Memory B cell (primary cell): ENCODE results near the gene HOXA5.

Experiments
- ATAC-seq: fragments of 150-1000 bp; cut with Tn5 transposase; 2 replicates; pipeline ENCODE4 v1.10.0; 2021; ENCODE audit warnings: low read depth, mild to moderate bottlenecking, moderate library complexity
- DNase-seq, 2 donors: peaks; one replicate each; pipeline ENCODE4 v3.0.0; 2022; ENCODE audit warnings: low spot score in 2 of 2
- H3K27ac Mint-ChIP-seq: one replicate; pipeline ENCODE4 v1.8.0; 2022; ENCODE audit warnings: mild to moderate bottlenecking, moderate library complexity, mixed read lengths
- H3K27me3 Mint-ChIP-seq: one replicate; pipeline ENCODE4 v1.8.0; 2022; ENCODE audit warnings: mixed read lengths
- H3K36me3 Mint-ChIP-seq: one replicate; pipeline ENCODE4 v1.8.0; 2022; ENCODE audit warnings: mild to moderate bottlenecking, mixed read lengths
- H3K4me1 Mint-ChIP-seq: one replicate; pipeline ENCODE4 v1.8.0; 2022; ENCODE audit warnings: mixed read lengths
- H3K4me3 Mint-ChIP-seq: one replicate; pipeline ENCODE4 v1.8.0; 2022; ENCODE audit warnings: mild to moderate bottlenecking, moderate library complexity, mixed read lengths
- H3K9me3 Mint-ChIP-seq: one replicate; pipeline ENCODE4 v1.8.0; 2022; ENCODE audit warnings: mixed read lengths

HOXA5 gene

DNA sequence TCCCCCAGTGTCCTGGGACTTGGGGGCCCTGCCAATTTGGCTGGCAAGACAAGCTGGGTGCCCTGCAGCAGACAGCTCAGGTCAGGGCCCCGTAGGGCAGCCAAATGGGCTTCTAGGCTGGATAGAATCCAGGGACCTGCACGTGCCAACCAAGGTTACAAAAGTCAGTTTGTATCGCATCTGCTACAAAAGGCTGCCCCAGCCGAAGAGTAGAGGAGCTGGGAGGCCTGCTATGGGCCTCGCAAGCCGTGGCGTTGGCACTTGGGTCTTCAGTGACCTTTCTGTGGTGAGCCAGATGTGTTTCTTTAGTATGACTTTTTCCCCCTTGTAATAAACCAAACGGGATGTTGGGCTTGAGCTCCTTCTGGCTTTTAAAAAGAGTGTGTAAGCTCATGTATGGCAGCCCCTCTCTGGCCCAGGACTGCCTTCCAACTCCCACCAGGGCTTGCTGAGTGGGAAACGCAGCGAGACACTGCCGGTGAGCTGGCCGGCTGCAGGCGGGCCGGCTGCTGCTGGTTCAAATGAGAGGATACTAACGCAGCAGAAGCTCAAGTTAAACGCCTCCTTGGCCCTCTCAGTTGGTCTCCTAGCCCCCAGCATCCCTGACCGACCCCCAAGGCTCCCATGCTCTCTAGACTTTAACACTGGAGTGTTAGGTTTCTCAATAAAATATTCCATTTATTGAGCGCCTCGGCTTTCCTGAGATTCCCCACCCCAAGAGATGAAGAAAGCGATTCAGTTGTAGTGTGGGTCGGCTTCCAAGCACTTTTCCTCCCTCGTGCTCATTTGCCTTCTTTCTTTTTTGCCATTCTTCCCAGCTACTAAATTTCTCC is 33.7 kb upstream of the HOXA5 start:
- no peaks in the 10 kb centered on the region for H3K36me3 Mint-ChIP-seq

DNA sequence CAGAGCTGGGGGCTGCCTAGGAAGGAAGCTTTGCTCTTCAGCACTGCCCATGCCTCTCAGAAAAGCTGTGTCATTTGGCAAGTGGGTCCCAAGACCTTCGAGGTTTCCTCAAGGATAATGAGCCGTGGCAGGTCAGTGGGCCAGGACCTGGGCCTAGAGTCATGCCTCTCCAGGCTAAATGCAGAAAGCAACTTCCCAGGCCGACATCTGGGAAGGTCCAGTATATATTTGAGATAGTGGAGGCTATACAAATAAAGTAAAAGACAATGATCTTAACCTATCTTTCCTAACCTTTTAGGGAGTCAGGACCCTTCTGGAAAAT is 33.0 kb upstream of the HOXA5 start:
- no peak overlapping the region for H3K27ac Mint-ChIP-seq
- no peak for ATAC-seq
- H3K4me3 Mint-ChIP-seq = no peak overlapping the region
- H3K4me1 Mint-ChIP-seq = peaks cover 7% of the 10 kb centered on the region
- H3K27me3 Mint-ChIP-seq = peaks cover 30% of the 10 kb centered on the region
- H3K36me3 Mint-ChIP-seq = no peaks in the 10 kb centered on the region
- no peak for DNase-seq
- no peaks in the 10 kb centered on the region for H3K9me3 Mint-ChIP-seq

More for the DNA sequence above, 33.7 kb upstream of the HOXA5 start:
- peaks cover 5% of the 10 kb centered on the region for H3K4me1 Mint-ChIP-seq
- peaks cover 25% of the 10 kb centered on the region for H3K27me3 Mint-ChIP-seq
- DNase-seq (no peak), ATAC-seq (no peak)
- H3K27ac Mint-ChIP-seq = no peak overlapping the region
- H3K9me3 Mint-ChIP-seq = no peaks in the 10 kb centered on the region
- H3K4me3 Mint-ChIP-seq = no peak overlapping the region

DNA sequence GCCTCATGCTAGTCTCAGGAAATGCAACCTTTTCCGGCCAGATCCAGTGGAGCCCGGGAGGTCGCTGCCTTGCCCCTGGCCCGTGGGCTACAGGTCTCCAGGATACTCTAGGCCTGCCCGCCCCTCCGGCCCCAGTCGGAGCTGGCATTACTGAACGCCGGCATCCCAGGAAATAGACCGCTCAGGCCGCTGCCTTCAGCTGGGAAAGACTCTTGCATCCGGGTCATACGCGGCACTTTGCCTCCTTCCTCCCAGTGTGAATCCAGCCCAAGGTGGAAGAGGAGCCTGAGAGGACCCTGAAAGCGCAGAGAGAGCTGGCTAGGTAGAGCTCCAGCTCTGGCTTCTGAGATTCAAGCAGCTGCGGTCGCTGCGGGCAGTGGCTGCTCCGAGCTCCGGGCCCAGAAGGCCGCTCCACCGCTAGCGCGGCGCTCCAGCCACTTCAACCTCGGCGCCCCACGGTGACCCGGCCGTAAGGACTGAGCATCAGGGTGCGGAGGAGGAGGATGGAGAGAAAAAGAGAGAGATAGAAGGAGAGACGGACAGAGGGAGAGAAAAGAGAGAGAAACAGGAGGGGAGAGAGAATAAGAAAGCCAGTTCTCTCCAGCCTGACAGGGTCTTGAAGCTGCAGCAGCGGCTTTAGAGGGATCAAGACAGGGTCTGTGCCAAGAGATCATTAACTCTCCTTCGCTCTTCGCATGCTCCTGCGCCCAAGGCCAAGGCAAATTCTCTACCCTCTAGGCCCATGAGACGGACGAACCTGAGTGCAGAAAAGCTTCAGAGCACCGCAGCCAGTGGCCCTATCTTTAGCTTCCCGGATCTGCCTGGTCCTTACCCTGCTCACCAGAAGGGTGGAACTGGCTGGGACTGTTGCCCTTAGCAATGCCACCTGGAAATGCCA is 32.4 kb upstream of the HOXA5 start:
- Mint-ChIP-seq H3K4me1 (peaks cover 8% of the 10 kb centered on the region), H3K4me3 (no peak overlapping the region), H3K36me3 (no peaks in the 10 kb centered on the region), H3K27me3 (peaks cover 31% of the 10 kb centered on the region), H3K27ac (no peak overlapping the region), H3K9me3 (no peaks in the 10 kb centered on the region)
- ATAC-seq (no peak), DNase-seq (no peak)

- DNase-seq = no peak
- H3K4me3 Mint-ChIP-seq = no peak overlapping the region
- no peaks in the 10 kb centered on the region for H3K9me3 Mint-ChIP-seq
- H3K27me3 Mint-ChIP-seq = peaks cover 28% of the 10 kb centered on the region
- H3K27ac Mint-ChIP-seq = no peak overlapping the region
- no peaks in the 10 kb centered on the region for H3K36me3 Mint-ChIP-seq
- H3K4me1 Mint-ChIP-seq = peaks cover 5% of the 10 kb centered on the region
- no peak for ATAC-seq
Observed at GRCh38 chr7:27174874-27175625, 31.6 kb upstream of the HOXA5 start.

DNA sequence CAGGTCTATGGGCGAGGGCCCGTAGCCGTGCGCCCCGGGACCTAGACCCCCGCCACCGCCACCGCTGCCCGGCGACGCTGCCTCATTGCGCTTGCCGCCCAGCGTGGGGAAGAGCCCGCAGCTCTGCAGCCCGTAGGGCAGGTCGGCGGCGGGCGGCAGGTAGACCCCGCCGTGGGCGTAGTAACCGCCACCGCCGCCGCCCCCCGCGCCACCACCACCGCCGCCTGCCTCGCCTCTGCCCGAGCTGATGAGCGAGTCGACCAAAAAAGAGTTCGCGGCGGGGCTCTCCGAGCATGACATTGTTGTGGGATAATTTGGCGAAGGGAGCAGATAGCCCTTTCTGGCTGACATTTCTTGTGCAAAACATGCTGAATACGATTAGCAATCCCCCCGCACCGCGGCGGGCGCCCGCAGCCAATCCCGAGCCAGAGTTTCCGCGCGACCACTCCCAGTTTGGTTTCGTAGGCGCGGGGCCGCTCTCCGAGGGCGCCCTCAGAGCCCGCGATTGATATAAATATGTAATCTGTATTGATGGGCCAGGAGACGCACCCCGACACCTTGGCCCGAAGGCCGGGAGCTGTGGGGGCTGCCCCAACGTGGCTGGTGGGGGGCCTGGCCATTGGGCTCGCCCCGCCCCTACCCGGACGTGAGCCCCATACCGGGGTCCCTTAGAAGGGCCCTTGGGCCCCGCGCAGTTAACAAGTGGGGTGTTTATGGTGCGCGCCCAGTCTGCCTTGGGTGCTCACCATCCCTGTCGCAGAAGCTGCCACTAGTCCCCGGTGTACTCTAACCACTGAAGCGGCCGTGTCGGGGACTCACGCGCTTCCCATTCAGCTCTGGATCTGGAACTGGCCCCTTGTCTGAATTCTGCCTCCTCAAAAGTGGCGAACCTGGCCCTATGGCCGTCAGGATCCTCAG is 30.7 kb upstream of the HOXA5 start, which contains the start of gene HOXA10:
HOXA10 (minus strand) TSS at position 365 of the 918 bp plus-strand sequence; CDS start at position 351, 14 bp downstream.
- Mint-ChIP-seq H3K36me3 (no peaks in the 10 kb centered on the region), H3K4me3 (peak within 1 kb of the TSS; percentile 46), H3K27me3 (peaks cover 23% of the 10 kb centered on the region), H3K27ac (no peak within 1 kb of the TSS), H3K4me1 (peaks cover 3% of the 10 kb centered on the region), H3K9me3 (no peaks in the 10 kb centered on the region)
- no peak for ATAC-seq
- DNase-seq = no peak

DNA sequence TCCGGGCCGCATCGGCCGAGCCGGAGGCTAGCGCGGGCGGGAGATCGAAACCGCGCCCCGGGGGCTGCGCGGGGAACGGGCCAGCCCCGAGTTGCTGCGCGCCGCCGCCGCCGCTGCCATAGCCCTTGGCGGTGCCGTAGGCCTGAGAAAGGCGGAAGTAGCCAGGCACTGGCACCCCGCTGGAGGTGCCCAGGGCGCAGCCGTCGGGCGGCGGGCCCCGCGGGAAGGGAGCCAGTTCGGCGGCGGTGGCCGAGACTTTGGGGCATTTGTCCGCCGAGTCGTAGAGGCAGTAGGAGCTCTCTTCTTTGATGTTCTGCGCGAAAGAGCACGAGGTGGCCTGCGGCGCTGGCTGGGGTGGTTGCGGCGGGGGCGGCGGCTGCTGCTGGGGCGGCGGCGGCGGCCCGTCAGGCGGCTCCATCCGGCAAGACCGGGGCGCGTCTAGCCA is 30.1 kb upstream of the HOXA5 start:
- Mint-ChIP-seq H3K9me3 (no peaks in the 10 kb centered on the region), H3K27me3 (peaks cover 26% of the 10 kb centered on the region), H3K27ac (no peak overlapping the region), H3K4me3 (no peak overlapping the region), H3K36me3 (no peaks in the 10 kb centered on the region), H3K4me1 (peaks cover 6% of the 10 kb centered on the region)
- peak; percentile 67 for ATAC-seq
- peak in 1 of 2 donors; percentile 57 for DNase-seq

DNA sequence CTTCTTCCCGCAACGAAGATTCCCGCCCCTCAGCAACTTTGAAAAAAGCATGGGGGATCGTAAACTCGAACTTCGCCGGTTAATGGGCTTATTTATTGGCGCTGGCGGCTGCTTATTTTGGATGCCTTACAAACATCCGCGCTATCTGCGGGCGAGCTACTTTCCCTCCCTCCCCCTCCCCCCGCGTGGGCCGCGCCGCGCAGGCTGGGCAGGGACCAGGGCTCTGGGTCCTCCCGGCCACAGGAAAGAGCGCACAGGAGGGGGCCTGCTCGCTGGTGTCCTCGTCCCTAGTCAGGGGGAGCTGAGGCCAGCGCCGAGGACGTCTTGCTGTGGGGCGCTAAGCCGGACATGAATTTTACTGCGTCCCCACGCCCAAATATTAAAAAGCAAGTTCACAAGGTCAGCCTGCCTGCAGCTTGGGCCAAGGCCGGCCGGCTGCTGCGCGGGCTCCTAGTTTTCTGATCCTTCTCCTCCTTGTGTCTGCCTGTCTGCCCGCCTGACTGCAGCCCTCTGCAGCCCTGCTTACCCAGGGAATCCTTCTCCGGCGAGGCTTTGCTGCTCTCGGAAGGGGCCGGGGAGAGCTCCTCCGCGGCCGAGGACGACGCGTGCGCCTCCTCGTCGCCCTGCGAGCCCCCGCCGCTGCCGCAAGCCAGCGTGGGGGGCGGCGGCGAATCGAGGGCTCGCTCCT is 29.5 kb upstream of the HOXA5 start:
- peaks cover 26% of the 10 kb centered on the region for H3K27me3 Mint-ChIP-seq
- H3K4me3 Mint-ChIP-seq = peak overlapping the region; percentile 46
- H3K4me1 Mint-ChIP-seq = peaks cover 6% of the 10 kb centered on the region
- H3K27ac Mint-ChIP-seq = peak overlapping the region; percentile 85
- H3K9me3 Mint-ChIP-seq = no peaks in the 10 kb centered on the region
- ATAC-seq = no peak
- no peaks in the 10 kb centered on the region for H3K36me3 Mint-ChIP-seq
- peak in 1 of 2 donors; percentile 47 for DNase-seq

- no peaks in the 10 kb centered on the region for H3K9me3 Mint-ChIP-seq
- ATAC-seq (no peak), DNase-seq (no peak)
- no peaks in the 10 kb centered on the region for H3K36me3 Mint-ChIP-seq
- peak overlapping the region; percentile 85 for H3K27ac Mint-ChIP-seq
- H3K4me1 Mint-ChIP-seq = peaks cover 6% of the 10 kb centered on the region
- H3K27me3 Mint-ChIP-seq = peaks cover 22% of the 10 kb centered on the region
- peak overlapping the region; percentile 70 for H3K4me3 Mint-ChIP-seq
Observed at GRCh38 chr7:27172315-27172774, 28.9 kb upstream of the HOXA5 start.

GRCh38 chr7:27171637-27172314 is 28.3 kb upstream of the HOXA5 start:
- no peak overlapping the region for H3K4me3 Mint-ChIP-seq
- no peaks in the 10 kb centered on the region for H3K36me3 Mint-ChIP-seq
- peak overlapping the region; percentile 85 for H3K27ac Mint-ChIP-seq
- H3K27me3 Mint-ChIP-seq = peaks cover 26% of the 10 kb centered on the region
- ATAC-seq (no peak), DNase-seq (no peak)
- peaks cover 2% of the 10 kb centered on the region for H3K9me3 Mint-ChIP-seq
- peaks cover 6% of the 10 kb centered on the region for H3K4me1 Mint-ChIP-seq

GRCh38 chr7:27171325-27171636 is 27.8 kb upstream of the HOXA5 start:
- Mint-ChIP-seq H3K9me3 (peaks cover 2% of the 10 kb centered on the region), H3K4me3 (no peak overlapping the region), H3K4me1 (peaks cover 6% of the 10 kb centered on the region), H3K27ac (peak overlapping the region; percentile 85), H3K36me3 (no peaks in the 10 kb centered on the region), H3K27me3 (peaks cover 26% of the 10 kb centered on the region)
- ATAC-seq (no peak), DNase-seq (peak in 1 of 2 donors; percentile 14)

DNA sequence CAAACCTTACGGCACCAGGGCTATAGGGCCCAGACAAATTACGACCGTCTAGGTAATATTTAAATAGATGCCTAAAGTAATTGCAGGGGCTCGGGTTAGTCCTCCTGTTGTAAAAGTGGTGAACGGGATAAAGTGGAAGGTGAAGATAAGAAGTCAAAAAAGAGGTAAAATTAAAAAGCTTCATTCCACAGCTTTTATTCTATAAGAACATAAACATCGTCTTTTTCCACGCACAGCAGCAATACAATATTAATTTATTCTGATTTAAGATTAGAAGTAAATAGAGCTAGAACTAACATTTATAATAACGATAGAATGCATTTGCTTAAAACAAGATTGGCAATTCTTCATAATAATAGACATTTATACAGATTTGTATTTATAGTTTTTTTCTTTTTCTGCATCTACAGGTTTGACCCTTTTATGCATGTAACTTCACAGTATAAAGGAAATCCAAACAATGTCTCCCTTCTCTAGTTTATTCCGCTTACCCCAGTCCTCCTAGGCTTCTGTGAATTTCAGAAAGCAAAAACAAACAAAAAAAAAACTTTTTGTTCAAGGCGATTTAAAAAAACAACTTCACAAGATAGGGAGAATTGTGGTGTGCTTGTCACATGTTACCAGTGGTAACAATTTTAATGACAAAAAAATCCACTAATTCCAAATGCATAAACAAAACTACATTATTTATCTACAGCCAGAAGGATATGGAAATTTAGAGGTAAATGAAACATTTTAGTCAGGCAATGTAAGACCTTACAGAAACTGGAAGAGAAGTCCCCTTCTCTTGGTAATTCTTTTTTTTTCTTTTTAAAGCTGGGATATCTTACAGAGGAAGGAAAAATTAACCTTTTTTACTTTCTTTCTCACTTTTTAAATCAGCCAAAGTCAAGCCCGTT is 27.2 kb upstream of the HOXA5 start:
- Mint-ChIP-seq H3K36me3 (no peaks in the 10 kb centered on the region), H3K4me3 (no peak overlapping the region), H3K27ac (peak overlapping the region; percentile 85), H3K9me3 (peaks cover 2% of the 10 kb centered on the region), H3K4me1 (peaks cover 6% of the 10 kb centered on the region), H3K27me3 (peaks cover 23% of the 10 kb centered on the region)
- no peak for DNase-seq
- no peak for ATAC-seq
